Liver (tissue), 3 donors: ENCODE results near the gene PLXNA3.
"Not testable (repeated sequence)": the region's sequence is repeated elsewhere in the genome, so short reads cannot be mapped to it uniquely, and the experiment has no call there.

Source experiments
- CTCF ChIP-seq: fragments of 150-350 bp; IDR thresholded peaks from 2 replicates; pipeline ENCODE4 v1.5.1; 2017; ENCODE audit warnings: improper control_type of control experiment, low read depth, low read length; ENCODE audit not compliant: missing input control
- FOXA1 ChIP-seq: IDR thresholded peaks from 2 replicates; pipeline ENCODE4 v1.6.1; 2016; ENCODE audit warnings: antibody characterized with exemption
- GABPA ChIP-seq, 2 donors: IDR thresholded peaks in 1 of 2; conservative IDR thresholded peaks in 1 of 2; 2 replicates each; pipeline ENCODE4 v1.6.1; 2016; ENCODE audit warnings: antibody characterized with exemption in 2 of 2, mild to moderate bottlenecking in 1 of 2, moderate library complexity in 1 of 2
- JUND ChIP-seq, 2 donors: IDR thresholded peaks; 2 replicates each; pipeline ENCODE4 v1.6.1; 2016; ENCODE audit warnings: antibody characterized with exemption in 2 of 2
- RAD21 ChIP-seq, 2 donors: IDR thresholded peaks; 2 replicates each; pipeline ENCODE4 v1.6.1; 2016; ENCODE audit warnings: antibody characterized with exemption in 2 of 2, mild to moderate bottlenecking in 2 of 2
- YY1 ChIP-seq: IDR thresholded peaks from 2 replicates; pipeline ENCODE4 v1.6.1; 2016; ENCODE audit warnings: antibody characterized with exemption, mild to moderate bottlenecking
- ZBTB33 ChIP-seq: IDR thresholded peaks from 2 replicates; pipeline ENCODE4 v1.6.1; 2016; ENCODE audit warnings: antibody characterized with exemption
- donor health status: healthy.
- donor health status: healthy.

- TF ChIP-seq GABPA (IDR thresholded peaks at IDR 0.05 in 1 of 2, conservative IDR thresholded peaks at IDR 0.05 in 1 of 2); ZBTB33; YY1; CTCF; RAD21 (IDR thresholded peaks at IDR 0.05); FOXA1; JUND (IDR thresholded peaks at IDR 0.05): not testable (repeated sequence)
Observed at GRCh38 chrX:154496591-154497137, 38.6 kb downstream of the PLXNA3 start.
